HG03442 (cell line): Measurements from ENCODE around the gene CDH4.
"Not testable (repeated sequence)": the region's sequence is repeated elsewhere in the genome, so short reads cannot be mapped to it uniquely, and the experiment has no call there.

ENCODE experiments used
- ATAC-seq: cut with Tn5 transposase; IDR thresholded peaks from one replicate; pipeline ENCODE4 v1.9.1; 2021; ENCODE audit warnings: mild to moderate bottlenecking, moderate library complexity; ENCODE audit not compliant: unreplicated experiment

CDH4 gene

DNA sequence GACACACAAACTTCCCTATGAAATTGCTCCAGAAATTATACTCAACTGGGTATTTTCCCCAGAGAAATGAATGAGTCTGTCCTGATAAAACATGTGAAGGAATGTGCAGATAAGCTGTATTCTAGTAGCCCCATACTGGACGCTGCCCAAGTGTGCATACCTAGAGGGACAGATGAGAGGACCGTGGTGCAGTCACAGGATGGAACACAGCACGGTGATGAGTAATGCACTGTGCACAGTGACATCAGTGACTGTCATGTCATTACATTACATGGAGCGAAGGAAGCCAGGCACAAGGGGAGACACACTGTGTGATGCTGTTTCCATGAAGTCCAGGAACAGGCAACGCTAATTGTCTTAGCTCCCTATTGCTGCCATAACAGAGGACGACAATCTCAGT lies 155.5 kb downstream of the CDH4 start:
- no peak for ATAC-seq

DNA sequence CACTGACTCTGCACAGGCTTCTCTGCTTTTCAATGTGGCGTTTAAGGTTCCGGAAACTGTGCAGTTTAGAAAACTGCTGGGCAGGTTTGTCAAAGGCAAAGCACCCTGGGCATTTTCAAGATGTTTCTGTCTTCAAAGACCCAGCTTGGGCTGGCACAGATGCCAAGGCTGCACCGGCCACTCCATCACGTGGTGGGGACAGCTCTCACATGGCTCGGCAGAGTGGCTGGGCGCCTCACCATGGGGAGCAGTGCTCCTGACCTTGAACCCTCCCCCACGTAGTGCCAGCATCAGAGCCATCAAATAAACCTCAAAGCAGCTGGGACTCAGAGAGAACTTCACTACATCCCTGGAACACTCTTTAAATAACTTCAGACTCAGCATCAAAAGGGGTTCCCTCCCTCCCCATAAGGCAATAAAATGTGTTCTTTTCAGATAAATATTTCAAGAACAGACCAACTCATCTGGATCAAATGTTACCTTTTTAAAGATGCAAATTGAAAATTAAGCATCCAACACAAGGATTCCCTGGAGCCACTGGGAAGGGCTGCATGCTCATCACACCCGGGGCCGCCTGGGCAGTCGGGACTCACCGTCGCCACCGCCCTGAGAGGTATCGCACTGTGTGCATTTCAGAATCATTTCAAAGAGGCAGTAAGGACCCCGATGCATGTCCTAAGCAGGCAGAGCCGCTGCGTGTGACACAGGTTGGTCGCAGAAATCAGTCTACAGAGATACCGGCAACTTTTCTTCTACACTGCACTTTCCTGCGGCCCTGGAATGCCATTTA lies 157.1 kb downstream of the CDH4 start:
- ATAC-seq: no peak

DNA sequence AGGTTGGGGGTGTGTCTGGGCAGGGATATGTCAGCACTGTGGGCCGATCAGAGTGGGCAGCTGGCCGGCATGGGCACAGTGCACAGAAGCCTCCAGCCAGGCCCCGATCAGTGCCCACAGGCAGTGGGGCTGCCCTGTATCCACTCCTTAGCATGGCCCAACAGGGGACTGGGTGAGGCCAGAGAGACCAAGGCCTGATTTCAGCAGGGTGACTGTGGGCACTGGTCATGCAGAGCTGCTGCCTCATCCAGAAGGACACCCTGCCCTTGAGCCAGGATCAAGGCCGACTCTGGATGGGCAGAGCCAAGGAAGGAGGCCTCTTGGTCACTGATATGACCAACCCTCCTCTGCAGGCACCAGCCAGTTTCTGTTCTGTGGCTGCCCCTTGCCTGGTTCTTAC lies 159.7 kb downstream of the CDH4 start:
- no peak for ATAC-seq

GRCh38 chr20:61413752-61414151 lies 161.7 kb downstream of the CDH4 start:
- no peak for ATAC-seq

DNA sequence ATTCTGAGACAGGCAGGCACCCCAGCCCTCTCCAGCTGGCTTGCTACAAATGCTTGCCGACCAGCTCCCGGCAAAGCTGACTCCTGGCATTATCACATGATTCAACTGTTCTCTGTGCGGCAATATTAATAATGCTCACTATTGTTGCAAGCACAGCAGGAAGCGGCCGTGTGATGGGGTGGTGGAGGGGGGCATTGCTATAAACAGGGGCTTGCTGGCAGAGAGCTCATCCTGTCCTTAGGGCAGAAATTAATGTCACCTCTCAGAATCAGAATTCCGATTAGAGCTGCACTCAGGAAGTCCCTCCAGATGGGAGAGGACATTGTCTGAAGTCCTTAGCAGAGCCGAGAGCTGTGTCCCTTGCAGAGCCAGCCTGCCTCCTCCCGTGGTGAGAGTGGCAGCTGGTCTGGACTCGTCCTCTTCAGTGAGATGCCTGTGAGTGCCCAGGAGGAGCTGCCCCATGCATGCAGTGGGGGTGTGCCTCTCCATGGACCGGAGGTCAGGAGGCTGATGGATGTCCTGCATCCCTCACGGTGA lies 162.5 kb downstream of the CDH4 start:
- no peak for ATAC-seq

- ATAC-seq: no peak
These were observed 164.5 kb downstream of the CDH4 start for GRCh38 chr20:61416546-61416945.

DNA sequence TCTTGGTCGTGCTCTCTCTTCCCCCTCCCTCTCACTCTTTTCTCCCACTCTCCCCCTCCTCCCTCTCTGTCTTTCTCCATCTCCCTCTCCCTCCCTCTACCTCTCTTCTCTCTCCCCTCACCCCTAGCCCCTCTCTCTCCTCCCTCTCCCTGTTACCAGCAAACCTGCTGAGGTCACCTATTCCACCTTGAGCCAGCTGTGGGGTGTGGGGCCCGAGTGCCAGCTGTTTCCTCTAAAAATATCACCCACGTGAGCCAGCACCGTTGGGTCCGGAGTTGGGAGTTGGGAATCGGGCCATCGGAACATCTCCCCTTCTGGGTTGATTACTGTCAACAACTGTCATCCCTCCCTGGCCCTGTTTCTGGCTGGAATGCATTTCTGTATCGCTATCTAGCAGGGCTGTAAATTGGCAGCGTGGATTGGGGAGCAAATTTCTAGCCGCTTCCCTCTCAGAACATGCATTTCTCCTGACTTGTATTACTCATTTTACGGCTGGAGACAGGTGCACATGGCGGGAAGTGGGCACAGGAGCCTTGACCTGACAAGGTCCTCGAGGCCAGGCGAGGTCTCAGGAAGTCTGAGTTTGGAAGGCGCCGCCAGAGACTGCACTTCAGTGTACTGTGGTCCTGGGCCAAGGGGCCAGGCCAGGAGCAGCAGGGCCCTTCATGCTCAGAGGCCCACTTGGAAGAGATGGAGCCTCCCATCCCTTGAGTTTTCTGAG lies 165.3 kb downstream of the CDH4 start:
- no peak for ATAC-seq

DNA sequence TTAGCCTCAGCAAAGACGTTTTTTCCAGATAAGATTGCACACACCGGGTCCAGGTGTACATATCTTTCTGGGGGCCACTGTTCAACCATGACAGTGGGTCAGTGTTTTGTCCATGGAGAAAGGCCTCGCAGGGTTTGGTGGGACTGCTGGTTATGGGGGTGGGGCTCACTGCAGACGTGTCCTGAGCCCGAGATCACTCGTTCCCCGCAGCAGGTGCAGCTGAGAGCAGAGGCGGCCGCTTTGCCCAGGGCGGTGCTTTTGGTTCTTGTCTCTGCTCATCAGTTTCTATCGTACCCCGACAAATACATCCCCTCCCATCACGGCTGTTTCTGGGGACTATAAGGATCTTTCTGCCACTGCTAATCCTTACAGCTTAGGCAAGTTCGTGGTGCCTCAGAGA lies 166.9 kb downstream of the CDH4 start:
- no peak for ATAC-seq

GRCh38 chr20:61419501-61419900 lies 167.4 kb downstream of the CDH4 start:
- ATAC-seq: no peak

DNA sequence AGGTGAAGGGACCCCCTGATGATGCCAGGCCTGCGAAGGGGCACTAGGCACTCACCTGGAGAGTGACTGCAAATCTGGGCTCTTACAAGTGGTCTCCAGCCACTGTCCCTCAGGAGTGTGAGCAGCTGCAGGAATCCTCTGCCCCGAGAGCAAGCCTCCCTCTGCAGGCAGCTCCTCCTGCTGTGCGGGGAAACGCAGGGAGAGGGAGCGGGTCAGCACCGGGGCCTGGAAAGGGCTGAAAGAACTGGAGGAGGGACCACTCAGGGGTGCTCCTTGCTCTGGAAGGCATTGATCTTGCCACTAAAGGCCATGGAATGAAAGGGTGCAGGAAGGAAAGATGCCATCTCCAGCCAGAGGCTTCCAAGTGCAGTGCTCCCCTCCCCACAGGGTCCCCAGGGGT lies 168.0 kb downstream of the CDH4 start:
- no peak for ATAC-seq

DNA sequence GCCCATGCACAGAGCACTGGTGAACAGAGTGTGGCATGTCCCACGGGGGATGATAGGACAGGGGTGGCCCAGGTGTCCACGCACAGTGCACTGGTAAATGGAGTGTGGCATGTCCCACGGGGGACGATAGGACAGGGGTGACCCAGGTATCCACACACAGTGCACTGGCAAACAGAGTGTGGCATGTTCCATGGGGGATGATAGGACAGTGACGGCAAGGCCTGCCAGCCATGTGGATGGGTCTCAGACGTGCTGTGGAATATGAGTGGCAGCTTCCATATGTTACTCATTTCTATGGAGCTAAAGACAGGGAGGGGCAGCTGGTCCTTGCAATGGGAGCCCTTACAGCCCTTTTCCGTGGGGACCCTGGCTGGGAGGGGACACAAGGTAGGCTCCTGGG lies 168.7 kb downstream of the CDH4 start:
- ATAC-seq: no peak

DNA sequence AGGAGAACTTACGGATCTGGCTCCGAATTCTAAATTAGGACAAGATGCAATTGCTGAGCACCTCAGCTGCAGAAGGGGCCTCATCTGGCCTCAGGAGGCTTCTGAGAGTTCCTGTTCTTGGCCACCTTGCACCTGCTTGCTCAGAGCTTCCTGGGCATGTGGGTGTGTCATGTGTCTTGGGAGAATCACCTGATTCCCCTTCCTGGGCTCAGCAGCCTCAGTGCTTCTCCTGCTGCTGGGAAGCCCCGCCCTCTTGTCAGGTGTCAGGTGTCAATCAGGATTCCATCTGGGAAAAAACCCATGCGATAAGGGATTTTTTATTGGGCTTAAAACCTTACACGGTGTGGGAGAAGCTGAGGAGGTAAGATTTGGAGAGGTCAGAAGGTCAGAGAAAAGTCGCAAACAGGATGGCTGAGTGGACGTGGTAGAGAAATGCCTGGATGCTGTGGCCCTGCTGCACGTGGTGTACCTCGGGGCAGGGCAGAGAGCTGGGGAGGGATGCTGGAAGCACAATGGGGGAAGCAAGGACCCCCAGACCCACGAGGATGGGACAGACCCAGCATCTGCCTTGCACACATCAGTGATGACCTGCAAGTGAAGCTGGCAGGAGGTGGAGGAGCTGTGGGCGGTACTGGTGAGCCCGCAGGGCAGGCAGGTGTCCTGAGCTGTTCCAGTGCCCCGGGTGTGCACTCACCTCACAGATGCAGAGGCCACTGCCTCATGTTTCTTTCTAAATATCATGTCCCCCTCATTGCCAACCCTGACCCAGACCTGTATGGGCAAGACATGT lies 170.8 kb downstream of the CDH4 start:
- no peak for ATAC-seq

- no peak for ATAC-seq
These were observed 172.1 kb downstream of the CDH4 start for GRCh38 chr20:61424011-61424627.

DNA sequence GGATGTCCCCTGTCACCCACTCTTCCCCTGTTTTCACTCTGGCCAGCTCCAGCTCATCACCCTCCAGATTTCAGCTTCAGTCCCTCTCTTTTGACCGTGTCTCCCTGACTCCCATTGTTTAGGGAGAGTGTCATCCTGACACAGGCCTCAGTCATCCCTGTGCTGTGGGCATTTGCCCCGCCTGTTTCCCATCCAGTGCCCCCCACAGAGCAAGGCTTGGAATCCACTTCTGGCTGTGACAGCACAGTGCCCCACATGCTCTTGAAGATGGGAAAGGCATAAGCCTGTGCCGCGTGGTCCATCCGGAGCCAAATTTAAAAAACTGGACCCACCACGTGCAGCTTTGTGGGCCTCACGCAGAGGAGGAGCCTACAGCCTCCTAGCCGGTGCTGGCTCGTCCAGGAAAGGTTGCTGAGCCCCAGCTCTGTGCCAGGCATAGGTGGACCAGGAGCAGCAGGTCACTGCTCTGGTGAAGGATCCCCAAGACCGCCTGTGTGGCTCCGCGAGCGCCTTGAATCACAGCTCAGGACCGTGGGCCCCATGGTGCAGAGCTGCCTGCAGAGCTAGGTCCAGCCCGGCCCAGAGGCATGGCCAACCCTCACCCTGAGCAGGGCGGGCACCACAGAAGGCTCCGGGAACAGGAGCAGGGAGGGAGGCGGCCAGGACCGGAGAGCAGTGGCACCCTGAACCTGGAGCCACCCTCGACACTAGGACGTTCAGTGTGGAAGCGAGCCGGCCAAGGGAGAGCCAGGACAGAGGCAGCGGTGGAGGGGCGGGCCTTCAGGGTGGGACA lies 172.8 kb downstream of the CDH4 start:
- no peak for ATAC-seq

- not testable (repeated sequence) for ATAC-seq
These were observed 173.5 kb downstream of the CDH4 start for GRCh38 chr20:61425541-61425991.

- no peak for ATAC-seq
These were observed 174.3 kb downstream of the CDH4 start for GRCh38 chr20:61426352-61426751.

DNA sequence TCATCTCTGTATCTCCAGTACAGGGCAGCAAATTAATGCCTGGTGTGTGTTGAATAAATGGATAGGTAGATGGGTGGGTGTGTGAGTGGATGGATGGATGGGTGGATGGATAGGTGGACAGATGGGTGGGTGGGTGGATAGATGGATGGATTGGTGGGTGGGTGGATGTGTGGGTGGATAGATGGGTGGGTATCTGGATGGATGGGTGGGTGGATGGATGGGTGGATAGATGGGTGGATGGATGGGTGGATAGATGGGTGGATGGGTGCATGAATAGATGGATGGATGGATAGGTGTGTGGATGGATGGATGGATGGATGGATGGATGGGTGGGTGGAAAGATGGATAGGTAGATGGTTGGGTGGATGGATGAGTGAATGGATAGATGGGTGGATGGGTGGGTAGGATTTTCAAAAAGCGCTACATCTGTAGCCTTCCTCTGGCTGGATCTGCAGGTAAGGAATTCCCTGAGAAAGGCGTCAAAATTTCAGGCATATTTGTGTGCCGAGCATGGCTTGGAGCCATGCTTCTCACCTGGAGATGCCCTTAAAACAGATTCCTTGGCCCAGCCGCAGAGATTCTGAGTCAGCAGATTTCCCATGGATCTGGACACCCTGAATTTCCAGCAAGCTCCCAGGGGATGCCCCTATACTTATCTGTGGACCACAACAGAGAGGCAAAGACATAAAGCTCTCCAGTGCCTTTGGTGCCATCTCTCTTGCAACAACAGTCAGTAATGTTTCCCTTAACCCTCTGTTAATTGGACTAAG lies 177.6 kb downstream of the CDH4 start:
- no peak for ATAC-seq

GRCh38 chr20:61430228-61430624 lies 178.2 kb downstream of the CDH4 start:
- ATAC-seq: no peak

GRCh38 chr20:61433176-61433575 lies 181.1 kb downstream of the CDH4 start:
- no peak for ATAC-seq
